K562 (cell line): ENCODE data around the gene KCNJ4. TPM values are rescaled to one million over a fixed set of nuclear protein-coding genes. Genes with fewer than 3 reads are reported as not detected.
A peak's percentile ranks its signal among the peaks of the same experiment; 100 is the strongest.

Source experiments
- ATAC-seq: fragments of 200-7000 bp; cut with Tn5 transposase; 3 replicates; pipeline ENCODE4 v1.9.1; 2020; ENCODE audit warnings: moderate library complexity
- BruUV-seq: library from RNA; stranded (reverse); fragments of 400-500 nt; replicated peaks from 2 replicates; lab custom pipeline; 2021; lab: Mats Ljungman, UMichigan
- CTCF ChIA-PET: fragments of 300-600 bp; formaldehyde crosslinking; extraction: SDS; loops from one replicate; lab custom pipeline; 2021; ENCODE audit warnings: low intra/inter-chr PET ratio; lab: Yijun Ruan, JAX
- POLR2A ChIA-PET: fragments of 300-600, 350-650 bp; sonication (Branson Sonifier 250); formaldehyde crosslinking; extraction: SDS; loops from one replicate; lab custom pipeline; 2021; ENCODE audit warnings: antibody characterized with exemption, inconsistent platforms; lab: Yijun Ruan, JAX
- DNase-seq, 4 experiments: peaks; one replicate each; pipeline versions ENCODE4 v3.0.0 to v3.0.0-alpha.2; 2011 to 2018; ENCODE audit warnings: low spot score in 3 of 4, mixed read lengths in 3 of 4; ENCODE audit errors: extremely low read depth in 1 of 4
- FAIRE-seq: peaks from 2 replicates; lab custom pipeline; 2011; peaks lifted over from hg19 to GRCh38; lab: Jason Lieb, UNC
- H2AFZ ChIP-seq: 2 replicates; pipeline ENCODE4 v1.6.0; 2011; ENCODE audit warnings: low read depth, low read length, control low read depth, inconsistent platforms
- H3K27ac ChIP-seq: fragments of 200-600 bp; 3 replicates; pipeline ENCODE4 v1.8.0; 2011; ENCODE audit warnings: low read depth, mild to moderate bottlenecking, control low read depth, inconsistent platforms, low read length, moderate library complexity, mixed read lengths; ENCODE audit errors: extremely low read depth
- H3K27me3 ChIP-seq, 2 experiments: fragments of 300-600 bp in 1 of 2; 2 replicates in 1 of 2; 3 replicates in 1 of 2; pipeline versions ENCODE4 v1.6.0 to v1.8.0; 2011; ENCODE audit warnings: inconsistent platforms in 2 of 2, low read length in 2 of 2, mild to moderate bottlenecking in 1 of 2, mixed read lengths in 1 of 2, moderate library complexity in 1 of 2; ENCODE audit not compliant: control insufficient read depth in 2 of 2, insufficient read depth in 2 of 2
- H3K36me3 ChIP-seq: fragments of 300-600 bp; 3 replicates; pipeline ENCODE4 v1.8.0; 2011; ENCODE audit warnings: mild to moderate bottlenecking, low read length, inconsistent platforms; ENCODE audit not compliant: control insufficient read depth, insufficient read depth
- H3K4me1 ChIP-seq, 2 experiments: fragments of 200-600 bp in 1 of 2; replicated peaks in 1 of 2; 2 replicates in 1 of 2; 3 replicates in 1 of 2; pipeline versions ENCODE4 v1.5.1 to v1.8.0; 2011; ENCODE audit warnings: inconsistent platforms in 2 of 2, low read length in 2 of 2, mild to moderate bottlenecking in 1 of 2, mixed read lengths in 1 of 2, moderate library complexity in 1 of 2; ENCODE audit not compliant: control insufficient read depth in 2 of 2, insufficient read depth in 2 of 2
- H3K4me2 ChIP-seq: 2 replicates; pipeline ENCODE4 v1.6.1; 2011; ENCODE audit warnings: low read length, control low read depth, inconsistent platforms, mixed read lengths; ENCODE audit not compliant: insufficient read depth
- H3K4me3 ChIP-seq: fragments of 200-600 bp; sonication (generic), shearing (Covaris generic); 2 replicates; pipeline ENCODE4 v1.5.1; 2016; ENCODE audit warnings: control low read depth, inconsistent platforms
- H3K79me2 ChIP-seq: fragments of 200-600 bp; 3 replicates; pipeline ENCODE4 v1.8.0; 2011; ENCODE audit warnings: low read length, inconsistent platforms; ENCODE audit not compliant: control insufficient read depth, insufficient read depth
- H3K9ac ChIP-seq, 2 experiments: 2 replicates each; pipeline versions ENCODE4 v1.6.0 to v1.6.1; 2011; ENCODE audit warnings: low read depth in 2 of 2, low read length in 2 of 2, control low read depth in 1 of 2, inconsistent platforms in 1 of 2, mild to moderate bottlenecking in 1 of 2, mixed read lengths in 1 of 2; ENCODE audit not compliant: insufficient read depth in 1 of 2
- H3K9me1 ChIP-seq: one replicate; pipeline ENCODE4 v1.6.0; 2011; ENCODE audit warnings: inconsistent platforms, mild to moderate bottlenecking, low read length, moderate library complexity; ENCODE audit not compliant: control insufficient read depth, insufficient read depth
- H3K9me3 ChIP-seq: replicated peaks from 2 replicates; pipeline ENCODE4 v1.5.1; 2011; ENCODE audit warnings: low read depth, low read length, inconsistent platforms; ENCODE audit not compliant: control insufficient read depth, insufficient read depth
- H4K20me1 ChIP-seq: replicated peaks from 2 replicates; pipeline ENCODE4 v1.6.1; 2011; ENCODE audit warnings: low read length, inconsistent platforms, mixed read lengths; ENCODE audit not compliant: control insufficient read depth, insufficient read depth
- BRD4 ChIP-seq: fragments of 200-600 bp; sonication (generic); IDR thresholded peaks from 2 replicates; pipeline ENCODE4 v1.6.1; 2017; ENCODE audit warnings: inconsistent platforms
- CXXC5 ChIP-seq: fragments of 250-450 bp; sonication (Bioruptor Pico); IDR thresholded peaks from 2 replicates; pipeline ENCODE4 v1.8.0; 2022; ENCODE audit warnings: inconsistent platforms, mild to moderate bottlenecking, moderate library complexity
- FUS ChIP-seq: fragments of 200-400 bp; formaldehyde crosslinking; optimal IDR thresholded peaks from 2 replicates; pipeline ENCODE3; 2017; ENCODE audit warnings: low read depth, low read length
- GABPB1 ChIP-seq: sonication (generic); formaldehyde crosslinking; IDR thresholded peaks from 2 replicates; pipeline ENCODE4 v1.8.0; 2022; ENCODE audit warnings: mild to moderate bottlenecking, missing genetic modification reagents
- NONO ChIP-seq, 2 experiments: fragments of 200-400 bp in 1 of 2; fragments of 450-650 bp in 1 of 2; formaldehyde crosslinking in 1 of 2; IDR thresholded peaks; 2 replicates each; pipeline ENCODE4 v1.6.1; 2017; ENCODE audit warnings: low read depth in 2 of 2, mild to moderate bottlenecking in 2 of 2, moderate library complexity in 2 of 2, low read length in 1 of 2
- PHTF2 ChIP-seq: fragments of 250-450 bp; sonication (Bioruptor Pico); IDR thresholded peaks from 2 replicates; pipeline ENCODE4 v1.5.0; 2021; ENCODE audit warnings: mild to moderate bottlenecking
- POLR2AphosphoS5 ChIP-seq: IDR thresholded peaks from 2 replicates; pipeline ENCODE4 v1.6.1; 2011; ENCODE audit warnings: mild to moderate bottlenecking, low read depth, low read length, moderate library complexity; ENCODE audit not compliant: control insufficient read depth, insufficient read depth
- POLR2G ChIP-seq: fragments of 200-400 bp; formaldehyde crosslinking; IDR thresholded peaks from 2 replicates; pipeline ENCODE4 v1.6.1; 2017; ENCODE audit warnings: low read depth, mild to moderate bottlenecking, antibody characterized with exemption, low read length, moderate library complexity
- RBFOX2 ChIP-seq: fragments of 200-400 bp; formaldehyde crosslinking; IDR thresholded peaks from 2 replicates; pipeline ENCODE4 v1.6.1; 2017; ENCODE audit warnings: low read depth, mild to moderate bottlenecking, low read length, moderate library complexity
- SMAD4 ChIP-seq: fragments of 250-450 bp; sonication (Bioruptor Pico); conservative IDR thresholded peaks from 2 replicates; pipeline ENCODE4 v1.8.0; 2021; ENCODE audit warnings: inconsistent platforms, mild to moderate bottlenecking, moderate library complexity
- TAF1 ChIP-seq: IDR thresholded peaks from 2 replicates; pipeline ENCODE4 v1.6.1; 2011; ENCODE audit warnings: mild to moderate bottlenecking, low read length, moderate library complexity; ENCODE audit not compliant: insufficient read depth, control insufficient read depth, severe bottlenecking; ENCODE audit errors: extremely low read depth
- YY1 ChIP-seq, 3 experiments: IDR thresholded peaks; 2 replicates each; pipeline ENCODE4 v1.6.1; 2011; ENCODE audit warnings: low read length in 2 of 3, mild to moderate bottlenecking in 2 of 3, moderate library complexity in 2 of 3, borderline replicate concordance in 1 of 3, control low read depth in 1 of 3, low read depth in 1 of 3; ENCODE audit not compliant: insufficient read depth in 3 of 3, insufficient replicate concordance in 2 of 3, control insufficient read depth in 1 of 3, insufficient read length in 1 of 3; ENCODE audit errors: extremely low read depth in 1 of 3
- ZFX ChIP-seq: sonication (generic); formaldehyde crosslinking; IDR thresholded peaks from 2 replicates; pipeline ENCODE4 v1.8.0; 2022; ENCODE audit warnings: mild to moderate bottlenecking, missing genetic modification reagents, moderate library complexity
- WGBS: fragments of 100-300 bp; shearing (Covaris generic); methylation state at CpG from one replicate; pipeline ENCODE4 v1.1.6; 2016; ENCODE audit warnings: low coverage, mixed read lengths; ENCODE audit not compliant: insufficient coverage; ENCODE audit errors: missing lambda C conversion rate; 5-methylcytosine and 5-hydroxymethylcytosine counted together
- in situ Hi-C: fragments of 300-500 bp; cut with MboI; formaldehyde crosslinking; loops from 4 replicates; pipeline ENCODE4 v1.15.0; 2018; ENCODE audit warnings: inconsistent platforms, mixed read lengths
- intact Hi-C: fragments of 100-400 bp; cut with micrococcal nuclease; formaldehyde crosslinking; loops from 2 replicates; pipeline ENCODE4 v1.14.2; 2022
- polyA plus RNA-seq, 8 experiments: library from polyadenylated mRNA; depleted of rRNA in 4 of 8; stranded (reverse) in 5 of 8; unstranded in 3 of 8; fragments of >200 nt; fragmentation: Nextera tagmentation in 2 of 8; fragmentation: Illumina TruSeq in 1 of 8; extraction: Ambion mirVana in 2 of 8; extraction: Trizol in 1 of 8; gene quantifications; 2 replicates each; pipeline versions ENCODE4 v1.2.1 to v1.2.3, GENCODE V29; 2011 to 2014; ENCODE audit warnings: inconsistent platforms in 1 of 8, missing spikeins in 1 of 8
- total RNA-seq, 7 experiments: library from RNA; depleted of rRNA in 6 of 7; stranded (reverse); fragments of >200 nt in 6 of 7; fragmentation: Illumina TruSeq in 2 of 7; extraction: Trizol in 2 of 7; gene quantifications; 2 replicates each; pipeline versions ENCODE4 v1.2.1 to v1.2.3, GENCODE V29; 2011 to 2021; ENCODE audit warnings: low replicate concordance in 1 of 7
- TF ChIP-seq, protein P1 (sequence below): fragments of 450-650 bp; formaldehyde crosslinking; conservative IDR thresholded peaks from 2 replicates; pipeline ENCODE4 v1.4.0; 2022; ENCODE audit warnings: mild to moderate bottlenecking, missing genetic modification characterization

The KCNJ4 gene
- total and polyA plus RNA-seq, 9 of the 15 experiments (the other 6 are each of a cell fraction or from before 2014, with no cell fraction given), result 0.07 to 0.55 (median 0.09) TPM; not detected in 4

DNA sequence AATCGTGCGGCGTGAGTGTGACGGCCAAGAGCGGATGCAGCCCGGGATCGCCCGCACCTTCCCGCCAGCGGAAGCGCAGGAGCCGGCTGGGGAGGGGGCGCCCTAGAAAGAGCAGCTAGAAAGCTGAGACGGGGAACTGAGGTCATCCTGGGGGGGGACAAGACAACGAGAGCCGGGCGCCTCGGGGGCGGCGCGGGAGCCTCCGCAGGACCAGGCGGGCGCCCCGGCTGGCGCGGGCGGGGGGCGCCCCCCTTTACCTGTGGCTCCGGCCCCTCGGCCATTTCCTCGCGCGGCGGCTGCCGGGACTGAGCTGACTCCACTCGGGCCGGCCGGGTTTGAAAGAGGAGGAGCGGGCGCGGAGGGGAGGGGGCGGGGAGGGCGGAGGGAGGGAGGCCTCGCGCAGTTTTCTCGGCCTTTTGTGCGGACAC is 56.8 kb downstream of the KCNJ4 start (continued):
- TF ChIP-seq YY1 (IDR thresholded peaks at IDR 0.05; ENCODE audit: borderline replicate concordance in 1 of 3, control insufficient read depth in 1 of 3, extremely low read depth in 1 of 3, insufficient read depth in 3 of 3, insufficient read length in 1 of 3, insufficient replicate concordance in 2 of 3, low read depth in 1 of 3, low read length in 2 of 3) (peak in 2 of 3 experiments; percentile 77 to 90), SMAD4 (CRISPR knock-in tag) (0 out of 2 replicates have a peak, but pooled peaks have one; percentile 58), TAF1 (peak; percentile 65), NONO (IDR thresholded peaks at IDR 0.05; ENCODE audit: low read depth in 2 of 2, low read length in 1 of 2) (peak in 1 of 2 experiments; percentile 37; a peak in 1 of 4 replicates)
- TF ChIP-seq, all 486 proteins: peak for 15; not testable (repeated sequence) for 471

DNA sequence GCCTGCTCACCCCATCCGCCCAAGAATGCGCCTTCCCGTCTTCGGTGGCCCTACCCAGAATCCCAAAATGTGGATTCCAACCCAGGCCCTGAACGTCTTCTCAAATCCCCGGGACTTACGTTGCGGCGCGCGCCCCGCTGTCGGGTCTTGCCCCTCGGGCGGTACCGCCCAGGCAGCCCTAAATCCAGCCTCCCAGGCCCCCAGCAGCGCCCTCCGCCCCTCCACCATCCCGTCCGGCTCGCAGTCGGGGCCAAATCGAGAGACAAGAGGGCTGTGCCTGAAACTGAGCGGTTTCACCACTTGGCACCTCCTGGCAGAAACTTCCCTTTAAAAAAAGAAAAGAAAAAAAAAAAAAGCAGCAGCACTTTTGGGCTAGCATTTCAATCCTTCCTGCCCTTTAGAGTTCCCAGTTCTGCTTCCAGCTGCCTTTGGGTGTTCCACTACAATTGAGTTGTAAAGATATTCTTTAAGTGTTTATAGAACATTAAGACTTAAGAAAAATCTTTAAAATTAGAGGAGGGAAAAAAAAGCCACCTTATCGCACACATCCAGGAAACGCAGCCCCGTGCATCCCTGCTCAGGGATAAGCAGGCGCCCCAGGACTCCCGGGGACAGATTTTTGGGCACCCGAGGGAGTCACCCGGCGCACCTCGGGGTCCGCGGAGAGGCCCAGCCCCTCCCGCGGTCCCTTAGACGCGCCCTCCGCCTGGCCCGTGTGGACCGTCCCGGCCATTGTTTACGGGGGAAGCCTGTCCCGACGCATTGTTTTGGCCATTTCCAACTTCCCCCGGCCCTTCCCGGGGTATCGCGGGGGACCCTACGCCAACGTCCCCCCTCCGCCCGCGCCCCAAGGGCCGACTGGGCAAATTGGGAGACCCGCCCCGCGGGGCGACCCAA is 57.6 kb downstream of the KCNJ4 start:
- H2AFZ ChIP-seq, result no peak overlapping the region
- WGBS, result 1% methylated on average over 18 of the region's 60 CpGs
- H3K36me3 ChIP-seq, result no peaks in the 10 kb centered on the region
- intact Hi-C loops (no loop called here), in situ Hi-C loops (no loop called here)
- H3K27ac ChIP-seq, result peak overlapping the region; percentile 85
- H3K9me3 ChIP-seq, result no peaks in the 10 kb centered on the region
- peak overlapping the region; percentile 75 to 92 for H3K9ac ChIP-seq
- DNase-seq, result peak in 2 of 4 experiments; percentile 10 to 69
- peak overlapping the region; percentile 78 for H3K4me2 ChIP-seq
- peak; percentile 47 for ATAC-seq
- peaks cover 52% of the 10 kb centered on the region for H3K79me2 ChIP-seq
- FAIRE-seq, result peak; percentile 23
- ChIA-PET CTCF (no interaction called here), POLR2A (no interaction called here)
- no peaks in the 10 kb centered on the region for H3K27me3 ChIP-seq
- no peaks in the 10 kb centered on the region for H4K20me1 ChIP-seq
- H3K9me1 ChIP-seq, result no peaks in the 10 kb centered on the region
- BruUV-seq, result no TSS peak
- peak overlapping the region; percentile 60 for H3K4me3 ChIP-seq
- H3K4me1 ChIP-seq, result peaks cover 0 to 4% of the 10 kb centered on the region in 2 experiments; a peak in 2 of 5 replicates
- peak; percentile 11; the same call in 1 of the 2 replicates for TF ChIP-seq POLR2AphosphoS5
- TF ChIP-seq CXXC5, result peak; percentile 10; the same call in 1 of the 2 replicates
- TF ChIP-seq, protein P1, sequence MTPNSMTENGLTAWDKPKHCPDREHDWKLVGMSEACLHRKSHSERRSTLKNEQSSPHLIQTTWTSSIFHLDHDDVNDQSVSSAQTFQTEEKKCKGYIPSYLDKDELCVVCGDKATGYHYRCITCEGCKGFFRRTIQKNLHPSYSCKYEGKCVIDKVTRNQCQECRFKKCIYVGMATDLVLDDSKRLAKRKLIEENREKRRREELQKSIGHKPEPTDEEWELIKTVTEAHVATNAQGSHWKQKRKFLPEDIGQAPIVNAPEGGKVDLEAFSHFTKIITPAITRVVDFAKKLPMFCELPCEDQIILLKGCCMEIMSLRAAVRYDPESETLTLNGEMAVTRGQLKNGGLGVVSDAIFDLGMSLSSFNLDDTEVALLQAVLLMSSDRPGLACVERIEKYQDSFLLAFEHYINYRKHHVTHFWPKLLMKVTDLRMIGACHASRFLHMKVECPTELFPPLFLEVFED (CRISPR knock-in tag), result no peak
- TF ChIP-seq POLR2G, result peak; percentile 65
- no peak for TF ChIP-seq PHTF2 (CRISPR knock-in tag)
- peak; percentile 68 for TF ChIP-seq RBFOX2
- TF ChIP-seq ZFX (CRISPR knock-in tag), result peak; percentile 25
- 0 out of 2 replicates have a peak, but pooled peaks have one; percentile 16 for TF ChIP-seq GABPB1
- no peak for TF ChIP-seq BRD4
- no peak for TF ChIP-seq FUS
